Activated T-cell treated with anti-CD3 and anti-CD28 coated beads for 1 hour (primary cell): ENCODE results near the gene SLC25A42.
"Not testable (repeated sequence)": the region's sequence is repeated elsewhere in the genome, so short reads cannot be mapped to it uniquely, and the experiment has no call there.

ENCODE experiments used
- DNase-seq: peaks from one replicate; pipeline ENCODE4 v3.0.0-alpha.2; 2020; ENCODE audit warnings: low read depth

SLC25A42 gene

GRCh38 chr19:19068659-19069654, 5.2 kb downstream of the SLC25A42 start:
- no peak for DNase-seq

- DNase-seq = no peak
Measured at GRCh38 chr19:19071897-19072296, 8.1 kb downstream of the SLC25A42 start.

- DNase-seq = no peak
Measured at GRCh38 chr19:19074196-19074882, 10.5 kb downstream of the SLC25A42 start.

- no peak for DNase-seq
Measured at GRCh38 chr19:19075126-19075525, 11.3 kb downstream of the SLC25A42 start.

GRCh38 chr19:19076476-19076875, 12.7 kb downstream of the SLC25A42 start:
- DNase-seq = no peak

- DNase-seq = no peak
Measured at GRCh38 chr19:19077103-19077502, 13.3 kb downstream of the SLC25A42 start.

GRCh38 chr19:19078801-19079200, 15.0 kb downstream of the SLC25A42 start:
- no peak for DNase-seq

- DNase-seq = no peak
Measured at GRCh38 chr19:19079571-19079970, 15.8 kb downstream of the SLC25A42 start.

- DNase-seq = no peak
Measured at GRCh38 chr19:19081642-19082151, 17.9 kb downstream of the SLC25A42 start.

GRCh38 chr19:19083413-19084178, 19.8 kb downstream of the SLC25A42 start:
- no peak for DNase-seq

- DNase-seq = no peak
Measured at GRCh38 chr19:19087676-19088075, 23.9 kb downstream of the SLC25A42 start.

GRCh38 chr19:19094513-19094912, 30.7 kb downstream of the SLC25A42 start:
- no peak for DNase-seq

GRCh38 chr19:19095691-19096090, 31.9 kb downstream of the SLC25A42 start:
- DNase-seq = no peak

GRCh38 chr19:19096641-19097627, 33.1 kb downstream of the SLC25A42 start:
- DNase-seq = no peak

- no peak for DNase-seq
Measured at GRCh38 chr19:19098084-19098702, 34.4 kb downstream of the SLC25A42 start.

GRCh38 chr19:19098703-19099632, 35.2 kb downstream of the SLC25A42 start:
- DNase-seq = no peak

- DNase-seq = no peak
Measured at GRCh38 chr19:19101540-19101939, 37.7 kb downstream of the SLC25A42 start.

GRCh38 chr19:19102566-19102965, 38.8 kb downstream of the SLC25A42 start:
- DNase-seq = not testable (repeated sequence)

GRCh38 chr19:19103167-19103566, 39.4 kb downstream of the SLC25A42 start:
- DNase-seq = no peak
